Uterus (tissue), 4 donors: ENCODE measurements around the gene WDR72. TPM values are rescaled to one million over a fixed set of nuclear protein-coding genes. Genes with fewer than 3 reads are reported as not detected.

Experiments
- DNase-seq, 2 donors: peaks; one replicate each; pipeline ENCODE4 v3.0.0-alpha.2; 2019 to 2020
- H3K27ac ChIP-seq, 2 donors: fragments of 200-600 bp; sonication (generic); 1 replicate in 1 of 2; 2 replicates in 1 of 2; pipeline ENCODE4 v1.5.1; 2016 to 2018
- H3K27me3 ChIP-seq, 2 donors: fragments of 200-600 bp; sonication (generic); one replicate each; pipeline ENCODE4 v1.5.1; 2018 to 2019; ENCODE audit warnings: control low read depth in 1 of 2
- H3K36me3 ChIP-seq, 2 donors: fragments of 200-600 bp; sonication (generic); one replicate each; pipeline ENCODE4 v1.5.1; 2019; ENCODE audit warnings: control low read depth in 1 of 2
- H3K4me1 ChIP-seq, 2 donors: fragments of 200-600 bp; sonication (generic); one replicate each; pipeline ENCODE4 v1.5.1; 2018 to 2019; ENCODE audit warnings: control low read depth in 1 of 2
- H3K4me3 ChIP-seq, 2 donors: fragments of 200-600 bp; sonication (generic); 1 replicate in 1 of 2; 2 replicates in 1 of 2; pipeline ENCODE4 v1.5.1; 2018 to 2019; ENCODE audit warnings: mild to moderate bottlenecking in 1 of 2
- H3K9me3 ChIP-seq, 2 donors: fragments of 200-600 bp; sonication (generic); one replicate each; pipeline ENCODE4 v1.5.1; 2019; ENCODE audit warnings: control low read depth in 1 of 2
- POLR2A ChIP-seq, 2 donors: fragments of 450-650 bp; IDR thresholded peaks; one replicate each; pipeline ENCODE4 v1.6.1; 2016; ENCODE audit warnings: antibody characterized with exemption in 2 of 2, mild to moderate bottlenecking in 1 of 2, moderate library complexity in 1 of 2
- intact Hi-C: fragments of 100-400 bp; cut with DNase I; formaldehyde crosslinking; loops from one replicate; pipeline ENCODE4 v1.15.1; 2023; ENCODE audit warnings: low total_unique reads
- total RNA-seq, 4 donors: library from RNA; depleted of rRNA in 3 of 4; stranded (reverse); fragments of >200 nt in 3 of 4; gene quantifications; one replicate each; pipeline versions ENCODE4 v1.1.0 to v1.2.4, GENCODE V29; 2014 to 2023
- TF ChIP-seq, protein P1 (sequence below), 4 experiments: fragments of 200-600 bp in 2 of 4; fragments of 450-650 bp in 2 of 4; sonication (generic) in 2 of 4; IDR thresholded peaks; one replicate each; pipeline ENCODE4 v1.5.1; 2016 to 2019; ENCODE audit warnings: antibody characterized with exemption in 4 of 4, mild to moderate bottlenecking in 2 of 4, moderate library complexity in 1 of 4
- donor health status: DM: yes; HTN: yes; CAD: no.

Gene WDR72
- total RNA-seq, 4 donors from 2014 or later: 0.15 to 2.8 (median 0.59) TPM; not detected in 1

DNA sequence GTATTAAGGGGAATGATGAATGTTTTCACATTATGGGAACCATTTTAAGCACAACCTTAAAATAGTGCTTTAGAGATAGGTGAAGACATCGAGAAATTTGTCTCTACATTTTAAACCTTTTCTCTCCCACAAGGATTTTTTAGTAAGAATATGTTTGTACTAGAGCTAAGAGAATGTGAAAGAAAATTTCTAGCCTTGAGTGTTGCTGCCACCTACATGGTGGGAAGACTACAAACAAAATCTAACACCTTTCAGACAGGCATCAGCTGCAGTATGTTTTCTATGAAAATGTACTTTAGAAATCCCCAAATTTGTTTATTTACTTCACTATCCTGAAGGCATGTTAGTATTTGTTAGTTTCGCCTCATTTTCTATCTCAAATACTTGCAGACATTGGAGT lies 247.4 kb downstream of the WDR72 start:
- Histone ChIP-seq H3K4me1 (no peaks in the 10 kb centered on the region), H3K4me3 (no peak overlapping the region), H3K27ac (no peak overlapping the region), H3K9me3 (no peaks in the 10 kb centered on the region), H3K36me3 (no peaks in the 10 kb centered on the region), H3K27me3 (no peaks in the 10 kb centered on the region)
- no peak for DNase-seq
- intact Hi-C loops: no loop called here
- TF ChIP-seq POLR2A (IDR thresholded peaks at IDR 0.05): no peak
- TF ChIP-seq, protein P1, sequence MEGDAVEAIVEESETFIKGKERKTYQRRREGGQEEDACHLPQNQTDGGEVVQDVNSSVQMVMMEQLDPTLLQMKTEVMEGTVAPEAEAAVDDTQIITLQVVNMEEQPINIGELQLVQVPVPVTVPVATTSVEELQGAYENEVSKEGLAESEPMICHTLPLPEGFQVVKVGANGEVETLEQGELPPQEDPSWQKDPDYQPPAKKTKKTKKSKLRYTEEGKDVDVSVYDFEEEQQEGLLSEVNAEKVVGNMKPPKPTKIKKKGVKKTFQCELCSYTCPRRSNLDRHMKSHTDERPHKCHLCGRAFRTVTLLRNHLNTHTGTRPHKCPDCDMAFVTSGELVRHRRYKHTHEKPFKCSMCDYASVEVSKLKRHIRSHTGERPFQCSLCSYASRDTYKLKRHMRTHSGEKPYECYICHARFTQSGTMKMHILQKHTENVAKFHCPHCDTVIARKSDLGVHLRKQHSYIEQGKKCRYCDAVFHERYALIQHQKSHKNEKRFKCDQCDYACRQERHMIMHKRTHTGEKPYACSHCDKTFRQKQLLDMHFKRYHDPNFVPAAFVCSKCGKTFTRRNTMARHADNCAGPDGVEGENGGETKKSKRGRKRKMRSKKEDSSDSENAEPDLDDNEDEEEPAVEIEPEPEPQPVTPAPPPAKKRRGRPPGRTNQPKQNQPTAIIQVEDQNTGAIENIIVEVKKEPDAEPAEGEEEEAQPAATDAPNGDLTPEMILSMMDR (IDR thresholded peaks at IDR 0.05): no peak

DNA sequence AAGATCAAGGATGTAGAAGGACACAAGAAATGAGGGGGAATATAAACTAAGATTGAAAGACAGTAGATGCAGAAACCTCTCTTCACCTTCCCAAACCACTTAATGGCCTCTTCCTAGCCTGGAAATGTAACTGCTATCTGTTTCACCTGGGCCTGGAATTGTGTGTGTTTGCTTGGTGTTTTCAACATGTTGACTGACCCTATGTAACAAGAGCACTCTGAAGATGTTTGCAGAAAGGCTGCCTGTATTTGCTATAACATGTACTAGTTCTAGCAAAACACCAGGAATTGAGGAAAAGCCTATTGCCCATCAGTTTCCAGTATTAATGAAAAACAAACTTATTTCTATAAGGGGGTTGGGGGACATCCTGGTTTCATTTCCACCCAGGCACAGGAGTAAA lies 248.3 kb downstream of the WDR72 start:
- H3K9me3 ChIP-seq: no peaks in the 10 kb centered on the region
- no peak for TF ChIP-seq POLR2A (IDR thresholded peaks at IDR 0.05)
- TF ChIP-seq, protein P1 (IDR thresholded peaks at IDR 0.05): no peak

DNA sequence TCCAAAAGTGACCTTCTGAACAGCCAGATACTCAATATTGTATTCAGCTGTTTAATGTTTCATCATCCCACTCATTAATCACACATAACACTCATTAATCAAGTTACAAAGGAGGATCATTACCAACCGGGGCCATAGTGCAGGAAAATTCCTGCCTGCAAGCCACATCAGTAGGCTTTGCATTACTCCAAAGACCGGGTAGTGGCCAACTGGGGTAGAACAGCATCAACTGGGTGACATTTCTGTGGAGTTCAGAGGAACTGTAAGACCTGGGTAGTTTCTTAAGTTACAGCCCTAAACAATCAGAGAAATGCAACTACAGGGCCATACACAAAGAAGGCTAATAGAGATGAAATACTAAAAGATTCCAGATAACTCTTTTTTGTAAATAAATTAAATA lies 253.1 kb downstream of the WDR72 start:
- DNase-seq: no peak
- intact Hi-C loops: no loop called here
- no peaks in the 10 kb centered on the region for H3K4me1 ChIP-seq
- H3K36me3 ChIP-seq: no peaks in the 10 kb centered on the region
- no peaks in the 10 kb centered on the region for H3K27me3 ChIP-seq
- H3K4me3 ChIP-seq: no peak overlapping the region
- H3K9me3 ChIP-seq: no peaks in the 10 kb centered on the region
- TF ChIP-seq POLR2A (IDR thresholded peaks at IDR 0.05): no peak
- TF ChIP-seq, protein P1 (IDR thresholded peaks at IDR 0.05): no peak
- H3K27ac ChIP-seq: no peak overlapping the region

More for the DNA sequence above, 248.3 kb downstream of the WDR72 start:
- Histone ChIP-seq H3K4me1 (no peaks in the 10 kb centered on the region), H3K27ac (no peak overlapping the region), H3K36me3 (no peaks in the 10 kb centered on the region), H3K27me3 (no peaks in the 10 kb centered on the region), H3K4me3 (no peak overlapping the region)
- intact Hi-C loops: no loop called here
- no peak for DNase-seq

DNA sequence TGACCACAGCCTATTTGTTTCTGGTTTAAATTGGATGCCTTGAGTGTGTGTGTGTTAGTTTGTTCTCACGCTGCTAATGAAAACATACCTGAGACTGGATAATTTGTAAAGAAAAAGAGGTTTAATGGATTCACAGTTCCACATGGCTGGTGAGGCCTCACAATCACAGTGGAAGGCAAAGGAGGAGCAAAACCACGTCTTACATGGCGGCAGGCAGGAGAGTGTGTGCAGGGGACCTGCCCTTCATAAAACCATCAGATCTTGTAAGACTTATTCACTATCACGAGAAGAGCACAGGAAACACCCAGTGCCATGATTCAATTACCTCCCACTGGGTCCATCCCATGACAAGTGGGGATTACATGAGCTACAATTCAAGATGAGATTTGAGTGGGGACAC lies 260.5 kb downstream of the WDR72 start:
- H3K27me3 ChIP-seq: no peaks in the 10 kb centered on the region
- no peak overlapping the region for H3K27ac ChIP-seq
- H3K4me1 ChIP-seq: no peaks in the 10 kb centered on the region
- no peaks in the 10 kb centered on the region for H3K36me3 ChIP-seq
- DNase-seq: no peak
- intact Hi-C loops: no loop called here
- no peak overlapping the region for H3K4me3 ChIP-seq
- H3K9me3 ChIP-seq: no peaks in the 10 kb centered on the region
- TF ChIP-seq, protein P1 (IDR thresholded peaks at IDR 0.05): no peak
- no peak for TF ChIP-seq POLR2A (IDR thresholded peaks at IDR 0.05)

DNA sequence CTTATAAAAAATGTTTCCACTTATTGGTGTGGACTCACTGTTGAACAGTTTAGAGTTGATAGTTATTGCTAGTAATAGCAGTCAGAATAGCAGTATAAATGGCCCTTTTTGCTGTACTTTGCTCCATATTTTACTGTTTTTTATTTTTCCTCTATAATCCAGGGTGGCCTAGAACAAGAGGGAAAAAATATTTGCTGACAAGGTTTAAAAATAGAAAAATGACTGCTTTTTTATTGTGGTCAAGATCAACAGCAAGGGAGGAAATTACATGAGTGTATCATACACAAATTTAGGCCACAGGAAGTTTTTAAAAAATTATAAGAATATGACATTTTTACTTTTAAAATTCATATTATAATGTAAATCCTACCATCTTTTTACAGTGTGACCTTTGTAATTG lies 269.1 kb downstream of the WDR72 start:
- TF ChIP-seq, protein P1 (IDR thresholded peaks at IDR 0.05): no peak
- no peak for TF ChIP-seq POLR2A (IDR thresholded peaks at IDR 0.05)
- H3K4me3 ChIP-seq: no peak overlapping the region
- no peaks in the 10 kb centered on the region for H3K27me3 ChIP-seq
- H3K27ac ChIP-seq: no peak overlapping the region
- no peaks in the 10 kb centered on the region for H3K9me3 ChIP-seq
- H3K4me1 ChIP-seq: no peaks in the 10 kb centered on the region
- no peaks in the 10 kb centered on the region for H3K36me3 ChIP-seq
- DNase-seq: no peak
- intact Hi-C loops: no loop called here
